Breast epithelium (tissue), 4 donors: ENCODE measurements around the gene ARL6IP4. TPM values are rescaled to one million over a fixed set of nuclear protein-coding genes. Genes with fewer than 3 reads are reported as not detected.
A peak's percentile ranks its signal among the peaks of the same experiment; 100 is the strongest.

Experiments
- DNase-seq, 2 donors: peaks; one replicate each; pipeline ENCODE4 v3.0.0-alpha.2; 2019; ENCODE audit warnings: low spot score in 2 of 2
- H3K27ac ChIP-seq, 2 donors: fragments of 200-600 bp; sonication (generic) in 1 of 2; one replicate each; pipeline ENCODE4 v1.5.1; 2016 to 2019; ENCODE audit warnings: mild to moderate bottlenecking in 1 of 2
- H3K27me3 ChIP-seq, 2 donors: fragments of 200-600 bp; sonication (generic) in 1 of 2; one replicate each; pipeline versions ENCODE4 v1.5.1 to v1.6.0; 2017 to 2019; ENCODE audit warnings: control low read depth in 1 of 2, mild to moderate bottlenecking in 1 of 2
- H3K36me3 ChIP-seq: fragments of 200-600 bp; one replicate; pipeline ENCODE4 v1.5.1; 2019
- H3K4me1 ChIP-seq, 2 donors: fragments of 200-600 bp; sonication (generic); one replicate each; pipeline ENCODE4 v1.5.1; 2016 to 2019; ENCODE audit warnings: control low read depth in 1 of 2
- H3K4me3 ChIP-seq, 3 donors: fragments of 200-600 bp; sonication (generic); 1 replicate in 2 of 3; 2 replicates in 1 of 3; pipeline ENCODE4 v1.5.1; 2016 to 2019; ENCODE audit warnings: mild to moderate bottlenecking in 3 of 3, moderate library complexity in 2 of 3
- H3K9me3 ChIP-seq, 2 donors: fragments of 200-600 bp; sonication (generic) in 1 of 2; one replicate each; pipeline ENCODE4 v1.5.1; 2016 to 2019; ENCODE audit warnings: control low read depth in 1 of 2
- CTCF ChIP-seq, 3 donors: fragments of 450-650 bp; IDR thresholded peaks; one replicate each; pipeline ENCODE4 v1.5.1; 2016 to 2017; ENCODE audit warnings: antibody characterized with exemption in 3 of 3, mild to moderate bottlenecking in 3 of 3, moderate library complexity in 3 of 3
- POLR2A ChIP-seq: fragments of 450-650 bp; IDR thresholded peaks from one replicate; pipeline ENCODE4 v1.6.1; 2016; ENCODE audit warnings: antibody characterized with exemption, mild to moderate bottlenecking, moderate library complexity
- POLR2AphosphoS5 ChIP-seq, 3 donors: sonication (generic); formaldehyde crosslinking; IDR thresholded peaks; one replicate each; pipeline ENCODE4 v1.6.1; 2017; ENCODE audit warnings: antibody characterized with exemption in 3 of 3
- intact Hi-C: fragments of 100-400 bp; cut with DNase I; formaldehyde crosslinking; loops from one replicate; pipeline ENCODE4 v1.15.1; 2023; ENCODE audit warnings: low total_unique reads
- total RNA-seq, 3 donors: library from RNA; depleted of rRNA; stranded (reverse); fragments of >200 nt; gene quantifications; one replicate each; pipeline ENCODE4 v1.1.0, GENCODE V29; 2016

The ARL6IP4 gene
- total RNA-seq, 3 donors from 2014 or later: 196 to 279 (median 234) TPM

- Histone ChIP-seq H3K27ac (no peak overlapping the region), H3K27me3 (no peaks in the 10 kb centered on the region), H3K4me3 (no peak overlapping the region), H3K4me1 (peaks cover 0 to 3% of the 10 kb centered on the region in 2 donors), H3K36me3 (no peaks in the 10 kb centered on the region), H3K9me3 (no peaks in the 10 kb centered on the region)
- intact Hi-C loops: no loop called here
- no peak for DNase-seq
- TF ChIP-seq POLR2A (no peak), CTCF (IDR thresholded peaks at IDR 0.05) (no peak), POLR2AphosphoS5 (IDR thresholded peaks at IDR 0.05) (no peak)
Measured at GRCh38 chr12:122994140-122994675, 13.7 kb downstream of the ARL6IP4 start.

- DNase-seq: no peak
- no peaks in the 10 kb centered on the region for H3K27me3 ChIP-seq
- H3K4me1 ChIP-seq: peaks cover 0 to 3% of the 10 kb centered on the region in 2 donors
- H3K9me3 ChIP-seq: no peaks in the 10 kb centered on the region
- TF ChIP-seq CTCF (IDR thresholded peaks at IDR 0.05): no peak
- TF ChIP-seq POLR2A: no peak
- TF ChIP-seq POLR2AphosphoS5 (IDR thresholded peaks at IDR 0.05): no peak
- peak overlapping the region in 1 of 3 donors; percentile 28 for H3K4me3 ChIP-seq
- H3K27ac ChIP-seq: no peak overlapping the region
- intact Hi-C loops: no loop called here
- H3K36me3 ChIP-seq: no peaks in the 10 kb centered on the region
Measured at GRCh38 chr12:122994781-122995502, 14.5 kb downstream of the ARL6IP4 start.

GRCh38 chr12:122995503-122996187 lies 15.2 kb downstream of the ARL6IP4 start:
- Histone ChIP-seq H3K9me3 (no peaks in the 10 kb centered on the region), H3K4me1 (peaks cover 0 to 3% of the 10 kb centered on the region in 2 donors), H3K36me3 (no peaks in the 10 kb centered on the region), H3K27ac (no peak overlapping the region), H3K27me3 (no peaks in the 10 kb centered on the region), H3K4me3 (peak overlapping the region in 1 of 3 donors; percentile 28)
- TF ChIP-seq POLR2AphosphoS5 (IDR thresholded peaks at IDR 0.05) (no peak), CTCF (IDR thresholded peaks at IDR 0.05) (no peak)
- intact Hi-C loops: no loop called here
- no peak for DNase-seq

- H3K36me3 ChIP-seq: no peaks in the 10 kb centered on the region
Measured at GRCh38 chr12:122996188-122996601, 15.7 kb downstream of the ARL6IP4 start.

More at GRCh38 chr12:122996188-122996601, 15.7 kb downstream of the ARL6IP4 start:
- peaks cover 0 to 3% of the 10 kb centered on the region in 2 donors for H3K4me1 ChIP-seq
- no peak for DNase-seq
- H3K27me3 ChIP-seq: no peaks in the 10 kb centered on the region
- intact Hi-C loops: no loop called here
- no peaks in the 10 kb centered on the region for H3K9me3 ChIP-seq
- TF ChIP-seq POLR2AphosphoS5 (IDR thresholded peaks at IDR 0.05): no peak
- no peak for TF ChIP-seq POLR2A
- no peak for TF ChIP-seq CTCF (IDR thresholded peaks at IDR 0.05)
- H3K27ac ChIP-seq: no peak overlapping the region
- H3K4me3 ChIP-seq: no peak overlapping the region
